ENCODE data around the gene AP5S1. TPM values are rescaled to one million over a fixed set of nuclear protein-coding genes. Genes with fewer than 3 reads are reported as not detected.

The AP5S1 gene
- total and polyA plus RNA-seq, 2 of the 13 experiments (the other 11 are each of a cell fraction or from before 2014, with no cell fraction given), result 7.9 to 23.2 TPM

DNA sequence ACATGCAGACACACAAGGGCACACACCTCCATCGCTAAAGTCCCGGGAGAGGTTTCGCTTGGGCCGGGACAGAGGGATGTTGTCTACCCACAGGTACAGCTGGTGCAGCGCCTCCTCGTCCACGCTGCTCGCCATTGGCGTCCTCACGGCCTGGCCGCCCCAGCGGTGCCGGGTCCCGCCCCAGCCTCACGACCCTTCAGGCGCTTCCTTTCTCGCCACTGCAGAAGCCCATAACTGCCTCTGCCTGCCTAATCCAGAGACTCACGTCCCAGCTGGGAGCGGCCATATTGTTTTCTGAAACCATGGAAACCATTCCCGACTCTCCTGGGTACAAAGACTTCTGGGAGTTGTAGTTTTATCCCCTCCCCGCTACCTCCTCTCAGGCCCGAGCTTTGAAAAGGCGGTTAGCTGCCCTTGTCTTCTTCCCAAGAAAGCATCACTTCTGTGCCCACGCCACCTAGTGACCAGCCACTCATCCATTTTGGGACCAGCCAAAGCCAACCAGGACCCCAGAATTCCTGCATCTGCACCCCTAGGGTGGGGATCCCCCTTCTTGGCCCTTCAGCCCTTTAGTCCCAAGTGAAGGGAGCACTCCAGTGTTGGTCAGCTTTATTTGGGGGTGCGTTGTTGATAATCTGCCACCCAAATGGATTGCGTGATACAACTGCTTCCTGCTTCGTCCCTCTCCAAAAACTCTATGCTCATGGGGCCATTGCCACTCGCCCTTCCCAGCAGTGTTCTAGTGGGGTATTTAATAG lies 39.0 kb upstream of the AP5S1 start, which contains the start of gene SPEF1 (continued):
- TF ChIP-seq ZNF550 (CRISPR knock-in tag; IDR thresholded peaks at IDR 0.05; ENCODE audit: borderline replicate concordance) (no peak), HNF1A (IDR thresholded peaks at IDR 0.05; ENCODE audit: low read depth) (no peak), HNF1A (CRISPR knock-in tag; IDR thresholded peaks at IDR 0.05; ENCODE audit: borderline replicate concordance) (peak; percentile 18; the same call in 1 of the 2 replicates), MZF1 (CRISPR knock-in tag; IDR thresholded peaks at IDR 0.05; ENCODE audit: borderline replicate concordance) (no peak), ZNF614 (CRISPR knock-in tag; IDR thresholded peaks at IDR 0.05; ENCODE audit: borderline replicate concordance) (no peak; the same call in 1 of the 2 replicates), ZNF674 (CRISPR knock-in tag; IDR thresholded peaks at IDR 0.05; ENCODE audit: low read depth) (no peak), USF2 (IDR thresholded peaks at IDR 0.05; ENCODE audit: low read depth, low read length) (no peak), USF2 (CRISPR knock-in tag; IDR thresholded peaks at IDR 0.05; ENCODE audit: borderline replicate concordance) (no peak), TBL1XR1 (IDR thresholded peaks at IDR 0.05; ENCODE audit: borderline replicate concordance, low read length, partially characterized antibody) (no peak), HIVEP1 (CRISPR knock-in tag; IDR thresholded peaks at IDR 0.05) (no peak), KAT8 (CRISPR knock-in tag; IDR thresholded peaks at IDR 0.05) (peak; percentile 90), CHCHD3 (CRISPR knock-in tag; IDR thresholded peaks at IDR 0.05) (no peak), SP2 (CRISPR knock-in tag; IDR thresholded peaks at IDR 0.05) (no peak), ZNF577 (CRISPR knock-in tag; IDR thresholded peaks at IDR 0.05; ENCODE audit: borderline replicate concordance, low read depth) (no peak), ZNF264 (CRISPR knock-in tag; IDR thresholded peaks at IDR 0.05) (0 out of 2 replicates have a peak, but pooled peaks have one; percentile 57), NFYC (CRISPR knock-in tag; IDR thresholded peaks at IDR 0.05) (peak; percentile 52; the same call in 1 of the 2 replicates), FOXJ3 (CRISPR knock-in tag; IDR thresholded peaks at IDR 0.05; ENCODE audit: borderline replicate concordance) (0 out of 2 replicates have a peak, but pooled peaks have one; percentile 37), NCOA1 (CRISPR knock-in tag; IDR thresholded peaks at IDR 0.05) (no peak), SIX4 (CRISPR knock-in tag; IDR thresholded peaks at IDR 0.05) (no peak), MIXL1 (CRISPR knock-in tag; IDR thresholded peaks at IDR 0.05) (peak; percentile 62; the same call in 1 of the 2 replicates), POLR2A (IDR thresholded peaks at IDR 0.05; ENCODE audit: insufficient read depth in 1 of 2, low read depth in 2 of 2, low read length in 2 of 2) (no peak)
- TF ChIP-seq, protein P1, sequence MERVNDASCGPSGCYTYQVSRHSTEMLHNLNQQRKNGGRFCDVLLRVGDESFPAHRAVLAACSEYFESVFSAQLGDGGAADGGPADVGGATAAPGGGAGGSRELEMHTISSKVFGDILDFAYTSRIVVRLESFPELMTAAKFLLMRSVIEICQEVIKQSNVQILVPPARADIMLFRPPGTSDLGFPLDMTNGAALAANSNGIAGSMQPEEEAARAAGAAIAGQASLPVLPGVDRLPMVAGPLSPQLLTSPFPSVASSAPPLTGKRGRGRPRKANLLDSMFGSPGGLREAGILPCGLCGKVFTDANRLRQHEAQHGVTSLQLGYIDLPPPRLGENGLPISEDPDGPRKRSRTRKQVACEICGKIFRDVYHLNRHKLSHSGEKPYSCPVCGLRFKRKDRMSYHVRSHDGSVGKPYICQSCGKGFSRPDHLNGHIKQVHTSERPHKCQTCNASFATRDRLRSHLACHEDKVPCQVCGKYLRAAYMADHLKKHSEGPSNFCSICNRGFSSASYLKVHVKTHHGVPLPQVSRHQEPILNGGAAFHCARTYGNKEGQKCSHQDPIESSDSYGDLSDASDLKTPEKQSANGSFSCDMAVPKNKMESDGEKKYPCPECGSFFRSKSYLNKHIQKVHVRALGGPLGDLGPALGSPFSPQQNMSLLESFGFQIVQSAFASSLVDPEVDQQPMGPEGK (CRISPR knock-in tag; IDR thresholded peaks at IDR 0.05), result peak; percentile 52

All from HepG2 (cell line).